ENCODE data around the gene LRCH4. TPM values are rescaled to one million over a fixed set of nuclear protein-coding genes. Genes with fewer than 3 reads are reported as not detected.

The LRCH4 gene
- total and polyA plus RNA-seq, 2 donors (not counting 3 experiments of a cell fraction or from before 2014, with no cell fraction given), result 32.1 to 56.1 TPM

- H3K27ac ChIP-seq (ENCODE audit: insufficient read depth, low read depth, low read length), result no peak overlapping the region
- DNase-seq (ENCODE audit: low read depth, low spot score) (no peak), FAIRE-seq (no peak)
- H3K9ac ChIP-seq (replicated peaks; ENCODE audit: extremely low read depth, insufficient read depth, low read length), result no peak overlapping the region
- H3K4me2 ChIP-seq (ENCODE audit: insufficient read depth, low read length), result no peak overlapping the region
- no peaks in the 10 kb centered on the region for H3K9me3 ChIP-seq (replicated peaks; ENCODE audit: control insufficient read depth, insufficient read depth, low read length)
- no peak for TF ChIP-seq GATA2 (IDR thresholded peaks at IDR 0.05; ENCODE audit: insufficient read depth, insufficient read length, low read depth, low read length)
- no peak for TF ChIP-seq JUN (IDR thresholded peaks at IDR 0.05; ENCODE audit: borderline replicate concordance, insufficient read depth, insufficient read length, low read depth)
- TF ChIP-seq EZH2 (IDR thresholded peaks at IDR 0.05; ENCODE audit: borderline replicate concordance, low read depth, low read length, severe bottlenecking), result no peak
- no peak for TF ChIP-seq FOS (IDR thresholded peaks at IDR 0.05; ENCODE audit: borderline replicate concordance, insufficient read depth, low read length)
- no peak for TF ChIP-seq MYC (IDR thresholded peaks at IDR 0.05; ENCODE audit: low read depth, low read length)
- TF ChIP-seq MAX (IDR thresholded peaks at IDR 0.05; ENCODE audit: insufficient read depth, insufficient read length), result no peak
- TF ChIP-seq CTCF (IDR thresholded peaks at IDR 0.05; ENCODE audit: extremely low read depth in 1 of 2, insufficient read depth in 1 of 2, low read depth in 1 of 2, low read length in 2 of 2), result no peak
- TF ChIP-seq POLR2AphosphoS5 (IDR thresholded peaks at IDR 0.05; ENCODE audit: insufficient read depth, low read depth, low read length), result no peak
- no peak for TF ChIP-seq POLR2A (IDR thresholded peaks at IDR 0.05; ENCODE audit: low read depth, low read length)
- ChIA-PET POLR2A (interaction anchor here (0.6 kb wide), 1 partner anchor 9 kb away, joined by 5 read pairs; no protein-coding TSS in a partner anchor), CTCF (no interaction called here)
- no peaks in the 10 kb centered on the region for H3K36me3 ChIP-seq (ENCODE audit: control insufficient read depth in 2 of 2, extremely low read depth in 1 of 2, insufficient read depth in 2 of 2, low read length in 2 of 2)
- no peak overlapping the region for H2AFZ ChIP-seq (ENCODE audit: low read depth, low read length)
- H3K27me3 ChIP-seq (ENCODE audit: control insufficient read depth in 2 of 2, insufficient read depth in 2 of 2, low read length in 2 of 2), result peaks cover 0 to 2% of the 10 kb centered on the region in 2 experiments
- no peak overlapping the region for H3K4me3 ChIP-seq (replicated peaks in 1 of 3; ENCODE audit: insufficient read depth in 1 of 3, low read depth in 1 of 3, low read length in 3 of 3)
- dilution Hi-C loops (cut with MboI; ENCODE audit: extremely low pct_ligation_motif_present, low sequenced_read_pairs) (no loop called here), intact Hi-C loops (cut with micrococcal nuclease) (no loop called here)
- no peaks in the 10 kb centered on the region for H3K9me1 ChIP-seq (replicated peaks; ENCODE audit: control insufficient read depth, extremely low read depth, insufficient read depth, low read length)
- BruUV-seq (replicated peaks), result no TSS peak
- H4K20me1 ChIP-seq (replicated peaks; ENCODE audit: control insufficient read depth, extremely low read depth, insufficient read depth, low read length), result no peaks in the 10 kb centered on the region
- H3K4me1 ChIP-seq (ENCODE audit: control insufficient read depth, extremely low read depth, insufficient read depth, low read length), result no peaks in the 10 kb centered on the region
- no peaks in the 10 kb centered on the region for H3K79me2 ChIP-seq (ENCODE audit: control insufficient read depth, insufficient read depth, low read length)
Observed at GRCh38 chr7:100595188-100595587, 9.3 kb upstream of the LRCH4 start.
